ENCODE data around the gene CTSE. TPM values are rescaled to one million over a fixed set of nuclear protein-coding genes. Genes with fewer than 3 reads are reported as not detected.
A peak's percentile ranks its signal among the peaks of the same experiment; 100 is the strongest.

Gene CTSE
- polyA plus RNA-seq, 1 donor, result 0.20 TPM

GRCh38 chr1:205991237-205991636 is 32.5 kb downstream of the CTSE start:
- no peak for DNase-seq (ENCODE audit: low read depth)

DNA sequence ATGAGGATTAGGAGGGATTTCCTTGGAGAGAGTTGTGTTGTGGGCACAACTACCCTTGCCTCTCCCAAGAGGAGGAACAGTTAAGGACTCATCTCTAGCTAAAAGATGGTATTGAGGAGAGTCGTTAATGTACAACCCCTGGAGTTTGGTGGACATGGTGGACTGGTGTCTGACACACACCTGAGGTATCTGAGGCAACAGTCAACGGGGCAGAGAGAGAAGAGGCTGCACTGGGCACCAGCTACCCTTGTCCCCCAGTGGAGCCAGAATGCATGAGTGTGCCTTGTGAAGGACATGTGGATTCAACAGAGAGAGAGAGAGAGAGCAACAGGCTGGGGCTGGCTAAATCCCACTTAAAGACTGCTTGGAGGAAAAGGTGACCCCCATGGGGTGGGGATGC is 33.5 kb downstream of the CTSE start:
- DNase-seq (ENCODE audit: low read depth), result no peak

GRCh38 chr1:205989786-205990185 is 33.9 kb downstream of the CTSE start:
- no peak for DNase-seq (ENCODE audit: low read depth)

DNA sequence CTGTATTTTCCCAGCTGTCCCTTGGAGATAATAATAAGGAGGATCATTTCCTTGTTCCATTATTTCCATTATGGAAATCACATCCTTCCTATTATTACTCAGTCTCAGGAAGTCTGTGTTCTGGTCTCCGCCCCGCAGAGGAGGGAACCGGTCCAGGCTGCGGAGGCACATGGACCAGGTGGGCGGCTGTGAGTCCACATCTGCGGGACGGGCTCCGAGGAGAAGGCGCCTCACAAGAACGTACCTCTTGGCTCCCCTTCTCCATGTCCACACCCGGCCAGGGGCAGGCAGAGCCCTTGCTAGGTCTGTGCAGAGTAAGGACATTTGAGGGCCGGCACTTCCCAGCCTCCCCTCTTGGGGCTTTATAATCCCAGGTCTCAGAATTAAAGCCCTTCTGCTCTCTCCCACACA is 35.1 kb downstream of the CTSE start:
- no peak for DNase-seq (ENCODE audit: low read depth)

- DNase-seq (ENCODE audit: low read depth), result no peak
Measured at GRCh38 chr1:205986861-205987260, 36.8 kb downstream of the CTSE start.

DNA sequence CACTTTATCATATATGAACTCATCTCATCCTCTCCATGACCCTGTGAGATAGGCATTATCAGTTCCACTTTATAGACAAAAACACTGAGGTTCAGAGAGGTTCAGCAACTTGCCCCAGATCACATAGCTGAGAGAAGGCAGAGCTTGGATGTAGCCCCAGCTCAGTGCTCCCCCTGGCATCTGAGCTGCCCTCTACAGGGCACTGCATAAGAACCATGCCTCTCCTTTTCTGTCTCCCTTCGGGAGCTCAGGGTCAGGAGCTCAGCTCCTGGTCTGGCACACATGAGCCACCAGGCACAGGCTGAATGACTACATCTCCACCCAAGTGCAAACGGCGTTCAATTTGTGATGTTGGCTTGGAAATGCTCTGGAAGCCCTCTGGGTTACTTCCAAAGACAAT is 37.4 kb downstream of the CTSE start:
- no peak for DNase-seq (ENCODE audit: low read depth)

DNA sequence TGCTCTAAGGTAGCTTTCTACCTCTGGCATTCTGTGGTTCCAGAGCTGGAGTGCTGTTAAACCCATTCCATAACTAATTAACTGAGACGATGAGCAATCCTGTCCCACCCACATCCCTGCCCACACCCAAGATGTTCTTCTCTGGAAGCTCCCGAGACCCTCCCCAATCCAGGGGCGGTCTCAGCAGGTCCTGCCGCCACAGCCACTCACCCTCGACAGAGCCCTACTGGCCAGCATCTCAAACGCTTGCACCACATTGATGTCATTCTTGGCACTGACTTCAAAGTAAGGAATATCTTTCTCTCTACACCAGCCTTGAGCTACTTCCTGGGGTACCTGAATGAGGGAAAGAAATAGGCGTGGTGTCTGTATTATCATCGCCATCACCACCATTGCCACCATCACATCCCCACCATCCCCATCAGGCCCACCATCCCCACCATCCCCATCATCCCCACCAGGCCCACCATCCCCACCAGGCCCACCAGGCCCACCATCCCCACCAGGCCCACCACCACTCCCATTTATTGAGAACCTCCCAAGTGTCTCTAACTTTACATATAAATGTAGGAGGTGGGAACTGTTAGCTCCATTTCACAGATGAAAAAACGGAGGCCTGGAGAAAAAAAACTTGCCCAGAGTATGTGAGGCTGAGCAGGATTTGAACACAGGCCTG is 38.2 kb downstream of the CTSE start:
- DNase-seq (ENCODE audit: low read depth), result no peak

DNA sequence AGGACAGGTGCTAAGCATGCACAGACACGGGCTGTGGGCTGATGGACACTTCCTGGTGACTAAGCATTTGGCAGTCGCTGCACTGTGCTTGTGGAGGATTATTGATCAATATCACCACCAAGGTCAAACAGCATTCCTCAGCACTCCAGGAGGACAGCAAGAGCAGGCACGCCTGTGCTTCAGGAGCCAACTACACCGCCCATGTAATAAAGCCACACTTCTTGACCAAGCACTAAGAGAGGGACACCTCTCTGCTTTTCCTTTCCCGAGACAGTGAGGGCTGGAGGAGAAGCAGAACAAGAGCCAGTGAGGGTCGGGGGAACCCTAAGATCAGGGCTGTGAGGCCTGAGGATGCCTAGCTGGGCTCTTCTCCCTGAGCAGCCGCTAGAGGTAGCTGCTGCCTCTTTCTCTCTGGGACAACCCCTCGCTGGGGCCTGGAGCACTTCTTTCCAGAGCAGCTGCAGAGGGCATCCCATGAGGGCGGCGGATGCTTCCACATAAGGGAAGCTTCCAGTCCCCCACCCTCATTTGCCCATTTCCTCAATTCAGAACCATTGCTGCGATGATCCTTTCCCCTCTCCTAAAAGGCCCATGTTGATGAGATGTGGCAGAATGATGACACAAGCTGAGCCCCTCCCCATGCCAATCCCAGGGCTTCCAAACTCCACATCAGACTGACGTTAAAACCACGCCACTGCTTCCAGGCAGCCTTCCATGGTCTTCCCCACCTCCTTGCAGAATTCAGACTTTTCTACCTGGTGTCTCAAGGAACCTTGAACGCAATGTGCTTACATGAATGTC is 39.6 kb downstream of the CTSE start:
- no peak for DNase-seq (ENCODE audit: low read depth)

GRCh38 chr1:205981257-205981656 is 42.4 kb downstream of the CTSE start:
- no peak for DNase-seq (ENCODE audit: low read depth)

DNA sequence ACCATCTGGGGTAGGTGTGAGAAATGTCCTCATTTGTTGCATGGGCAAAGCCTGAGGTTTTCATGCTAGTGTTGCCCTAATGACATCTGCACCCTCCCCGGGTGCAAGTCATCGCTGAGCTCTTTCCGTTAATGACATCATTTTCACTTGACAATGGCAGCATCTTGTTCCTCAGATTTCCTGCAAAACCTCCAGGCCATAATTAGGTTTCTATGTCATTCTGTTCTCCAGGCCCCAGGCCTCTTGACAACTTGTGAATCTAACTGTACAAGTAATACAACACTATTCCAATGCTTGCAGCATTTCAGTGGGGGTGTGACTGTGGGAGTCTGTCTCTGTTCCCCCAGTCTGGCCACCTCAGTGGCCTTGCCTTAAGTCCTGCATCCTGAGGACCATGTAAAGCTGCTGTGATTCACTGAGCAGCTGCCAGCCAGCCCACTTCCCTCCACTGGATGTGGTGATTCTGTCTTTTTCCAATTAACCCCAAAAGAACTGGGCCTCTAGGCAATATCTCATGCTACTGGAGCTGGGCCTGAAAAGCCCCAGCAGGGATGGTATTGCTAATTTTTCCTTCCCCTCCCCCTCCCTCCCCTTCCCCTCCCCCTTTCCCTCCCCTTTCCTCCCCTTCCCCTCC is 43.3 kb downstream of the CTSE start:
- DNase-seq (ENCODE audit: low read depth), result no peak

DNA sequence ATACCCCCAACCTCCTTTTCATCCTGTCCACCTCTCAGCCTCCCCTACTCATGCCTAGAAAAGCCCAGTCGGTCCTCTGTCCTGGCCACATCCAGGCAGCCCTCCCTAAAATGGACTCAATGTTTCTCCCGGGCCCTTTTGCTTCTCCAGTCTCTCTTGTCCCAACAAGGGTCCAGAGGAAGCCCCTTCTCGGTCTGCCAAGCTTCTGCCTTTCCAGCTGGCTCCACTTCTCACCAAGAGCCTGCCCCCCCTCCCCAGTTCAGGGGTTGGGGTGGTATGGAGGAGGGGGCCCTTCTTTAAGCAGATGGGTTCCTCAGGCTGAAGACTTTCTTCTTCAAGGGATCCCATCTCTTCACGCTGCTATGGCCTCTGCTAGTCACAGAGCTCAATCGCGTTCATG is 44.4 kb downstream of the CTSE start:
- DNase-seq (ENCODE audit: low read depth), result no peak

- DNase-seq (ENCODE audit: low read depth), result no peak
Measured at GRCh38 chr1:205978676-205979075, 45.0 kb downstream of the CTSE start.

DNA sequence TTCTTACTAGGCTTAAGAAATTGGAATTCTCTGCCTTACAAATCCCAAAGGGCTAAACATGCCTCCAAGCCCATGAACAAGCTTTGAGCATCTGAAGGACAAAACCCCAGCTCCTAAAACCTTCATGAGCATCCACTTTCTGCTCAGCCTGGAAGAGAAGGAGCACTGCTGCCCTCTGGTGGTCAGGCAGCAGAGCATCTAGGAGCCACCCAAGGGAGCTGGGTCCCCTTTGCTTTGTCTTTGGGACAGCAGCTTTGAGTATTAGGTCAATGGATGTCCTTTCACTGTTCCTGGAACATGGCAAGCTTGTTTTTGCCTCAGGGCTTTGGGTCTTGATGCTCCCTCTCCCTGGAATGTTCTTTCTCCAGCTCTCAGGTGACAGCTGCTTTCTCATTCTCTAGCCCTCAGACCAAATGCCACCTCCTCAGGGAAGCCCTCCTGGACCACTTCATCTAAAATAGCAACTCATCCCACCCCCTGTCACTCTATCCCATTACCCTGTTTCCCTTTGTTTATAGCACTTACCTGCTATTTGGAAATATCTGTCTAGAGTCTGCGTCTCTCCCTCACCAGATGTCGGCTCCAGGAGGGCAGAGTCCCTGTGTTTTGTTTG is 46.2 kb downstream of the CTSE start:
- DNase-seq (ENCODE audit: low read depth), result peak; percentile 69

- no peak for DNase-seq (ENCODE audit: low read depth)
Measured at GRCh38 chr1:205976708-205977401, 46.8 kb downstream of the CTSE start.

DNA sequence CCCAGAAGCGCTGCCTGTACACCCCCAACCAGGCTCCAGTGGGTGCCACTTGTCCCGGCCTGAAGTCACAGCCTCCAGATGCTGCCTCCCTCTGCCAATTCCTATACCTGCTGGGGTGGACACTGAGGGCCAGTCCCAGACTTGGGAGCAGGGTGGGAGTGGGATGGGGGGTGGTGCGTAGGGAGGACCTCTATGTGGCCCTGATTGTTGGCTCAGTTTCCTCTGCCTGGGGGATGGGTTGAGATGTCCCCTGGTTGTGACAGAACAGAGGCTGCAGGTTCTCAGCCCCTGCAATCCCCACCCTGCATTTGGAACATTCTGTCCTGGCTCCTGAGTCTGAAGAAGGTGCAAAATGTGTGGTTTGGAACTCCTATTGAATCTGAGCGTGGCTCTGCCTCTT is 47.7 kb downstream of the CTSE start:
- no peak for DNase-seq (ENCODE audit: low read depth)

DNA sequence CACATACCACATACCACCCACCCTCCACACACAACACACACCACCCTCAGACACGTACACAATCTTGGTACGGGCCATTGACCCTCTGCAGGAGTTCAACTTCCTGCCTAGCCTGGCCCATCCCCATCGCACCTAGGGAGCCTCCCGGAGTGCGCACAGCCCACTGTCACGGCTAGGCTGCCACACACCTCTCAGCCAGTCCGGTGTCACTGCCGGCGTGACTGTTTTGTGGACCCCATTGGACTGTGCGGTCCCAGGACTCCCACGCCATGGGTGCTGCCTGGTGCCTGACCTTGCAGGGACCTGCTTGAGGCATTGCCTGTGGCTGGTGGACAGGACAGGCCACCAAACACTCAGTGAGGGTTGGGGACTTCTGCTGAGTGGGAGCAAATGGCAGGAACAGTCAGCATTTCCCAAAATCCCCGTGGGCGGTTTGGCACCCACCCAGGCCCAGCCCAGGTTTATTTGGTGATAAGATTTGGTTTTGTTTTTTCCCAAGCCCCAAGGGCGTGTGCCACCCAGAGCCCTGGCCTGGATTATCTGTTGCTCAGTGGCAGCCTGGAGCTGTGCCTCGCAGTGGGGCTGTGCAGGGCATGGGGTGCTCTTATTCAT is 48.2 kb downstream of the CTSE start:
- DNase-seq (ENCODE audit: low read depth), result no peak

GRCh38 chr1:205974712-205975111 is 49.0 kb downstream of the CTSE start:
- no peak for DNase-seq (ENCODE audit: low read depth)

- DNase-seq (ENCODE audit: low read depth), result no peak
Measured at GRCh38 chr1:205973377-205974232, 50.1 kb downstream of the CTSE start.

DNA sequence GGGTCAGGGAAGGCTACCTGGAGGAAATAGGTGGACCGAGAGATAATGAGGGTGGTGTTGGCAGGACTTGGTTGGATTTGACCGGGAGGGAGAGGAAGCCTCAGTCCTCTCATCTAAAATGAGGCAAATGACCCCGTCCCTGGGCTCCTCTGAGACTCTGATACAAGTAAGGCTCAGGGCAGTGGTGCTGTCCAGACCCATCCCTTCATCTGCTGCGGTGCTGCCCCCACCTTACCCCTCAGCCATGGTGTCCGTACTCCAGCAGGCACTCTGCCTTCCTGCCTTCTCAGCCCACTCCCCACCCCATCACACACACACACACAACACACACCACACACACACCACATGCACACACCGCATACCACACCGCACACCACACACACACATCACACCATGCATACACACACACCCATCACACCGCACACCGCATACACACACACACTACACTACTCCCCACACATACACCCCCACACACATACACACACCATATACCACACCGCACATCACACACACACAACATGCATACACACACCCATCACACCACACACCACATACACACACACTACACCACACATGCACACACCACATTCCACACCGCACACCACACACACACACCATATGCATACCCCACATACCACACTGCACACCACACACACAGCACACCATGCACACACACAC is 51.1 kb downstream of the CTSE start:
- no peak for DNase-seq (ENCODE audit: low read depth)

- no peak for DNase-seq (ENCODE audit: low read depth)
Measured at GRCh38 chr1:205972081-205972480, 51.6 kb downstream of the CTSE start.
